IPS DF 6.9 (cell line): ENCODE data around the gene ATG10.
A peak's percentile ranks its signal among the peaks of the same experiment; 100 is the strongest.
"Not testable (repeated sequence)": the region's sequence is repeated elsewhere in the genome, so short reads cannot be mapped to it uniquely, and the experiment has no call there.

Experiments
- DNase-seq: peaks from one replicate; pipeline ENCODE4 v3.0.0-alpha.2; 2013; ENCODE audit warnings: low read depth, low spot score
- H3K27ac ChIP-seq: one replicate; pipeline ENCODE4 v1.5.1; 2013; ENCODE audit warnings: low read length, control low read depth
- H3K27me3 ChIP-seq: 2 replicates; pipeline ENCODE4 v1.6.1; 2013; ENCODE audit warnings: mild to moderate bottlenecking, low read length; ENCODE audit not compliant: control insufficient read depth, insufficient read depth
- H3K36me3 ChIP-seq: 2 replicates; pipeline ENCODE4 v1.6.1; 2013; ENCODE audit warnings: low read length; ENCODE audit not compliant: control insufficient read depth, insufficient read depth
- H3K4me1 ChIP-seq: 2 replicates; pipeline ENCODE4 v1.6.1; 2013; ENCODE audit warnings: low read length; ENCODE audit not compliant: control insufficient read depth, insufficient read depth
- H3K4me3 ChIP-seq: 2 replicates; pipeline ENCODE4 v1.5.1; 2013; ENCODE audit warnings: mild to moderate bottlenecking, low read length
- H3K9me3 ChIP-seq: 2 replicates; pipeline ENCODE4 v1.6.1; 2013; ENCODE audit warnings: low read length, inconsistent platforms; ENCODE audit not compliant: control insufficient read depth, insufficient read depth
- WGBS: extraction: QIAGEN DNeasy Blood & Tissue Kit; methylation state at CpG from one replicate; pipeline ENCODE4 v1.1.7; 2013; ENCODE audit warnings: mixed read lengths, missing lambda C conversion rate; ENCODE audit not compliant: insufficient read length, insufficient coverage; 5-methylcytosine and 5-hydroxymethylcytosine counted together

The ATG10 gene

DNA sequence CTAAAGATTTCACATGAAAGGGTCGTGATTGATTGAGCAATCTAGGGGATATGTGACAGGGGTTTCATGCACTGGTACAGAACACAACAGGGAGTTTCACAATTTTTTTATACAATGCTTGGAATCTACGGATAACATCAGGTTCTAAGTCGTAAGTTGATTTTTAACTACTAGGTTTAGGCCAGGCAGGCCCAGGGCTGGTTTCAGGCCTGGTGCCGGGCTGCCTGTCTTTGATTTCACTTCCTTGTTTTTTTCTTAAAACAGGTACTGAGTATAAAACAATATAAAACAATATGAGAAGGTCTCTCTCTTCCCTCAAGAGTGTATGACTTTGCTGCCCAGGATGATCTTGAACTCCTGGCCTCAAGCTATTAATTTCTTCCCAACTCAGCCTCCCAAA, 301.6 kb downstream of the ATG10 start:
- H3K36me3 ChIP-seq: peaks cover 23% of the 10 kb centered on the region; the same call in 1 of the 2 replicates
- not testable (repeated sequence) for H3K27ac ChIP-seq

GRCh38 chr5:82274343-82275211, 302.8 kb downstream of the ATG10 start:
- Histone ChIP-seq H3K4me3 (no peak overlapping the region), H3K9me3 (no peaks in the 10 kb centered on the region), H3K27ac (peak overlapping the region; percentile 24), H3K36me3 (peaks cover 23% of the 10 kb centered on the region; the same call in 1 of the 2 replicates), H3K4me1 (no peaks in the 10 kb centered on the region; the same call in 1 of the 2 replicates), H3K27me3 (no peaks in the 10 kb centered on the region)
- no peak for DNase-seq
- no CpG with 5 or more reads among the region's 31 CpGs for WGBS

More for the DNA sequence above, 301.6 kb downstream of the ATG10 start:
- H3K4me1 ChIP-seq, H3K4me3 ChIP-seq, H3K27me3 ChIP-seq, H3K9me3 ChIP-seq, DNase-seq: not testable (repeated sequence)
- WGBS: no CpG with 5 or more reads among the region's 4 CpGs

GRCh38 chr5:82275216-82275664, 303.4 kb downstream of the ATG10 start:
- Histone ChIP-seq H3K27me3 (no peaks in the 10 kb centered on the region), H3K4me3 (no peak overlapping the region), H3K9me3 (no peaks in the 10 kb centered on the region), H3K4me1 (no peaks in the 10 kb centered on the region; the same call in 1 of the 2 replicates), H3K36me3 (peaks cover 23% of the 10 kb centered on the region; the same call in 1 of the 2 replicates), H3K27ac (no peak overlapping the region)
- DNase-seq: no peak
- no CpG with 5 or more reads among the region's 1 CpG for WGBS

DNA sequence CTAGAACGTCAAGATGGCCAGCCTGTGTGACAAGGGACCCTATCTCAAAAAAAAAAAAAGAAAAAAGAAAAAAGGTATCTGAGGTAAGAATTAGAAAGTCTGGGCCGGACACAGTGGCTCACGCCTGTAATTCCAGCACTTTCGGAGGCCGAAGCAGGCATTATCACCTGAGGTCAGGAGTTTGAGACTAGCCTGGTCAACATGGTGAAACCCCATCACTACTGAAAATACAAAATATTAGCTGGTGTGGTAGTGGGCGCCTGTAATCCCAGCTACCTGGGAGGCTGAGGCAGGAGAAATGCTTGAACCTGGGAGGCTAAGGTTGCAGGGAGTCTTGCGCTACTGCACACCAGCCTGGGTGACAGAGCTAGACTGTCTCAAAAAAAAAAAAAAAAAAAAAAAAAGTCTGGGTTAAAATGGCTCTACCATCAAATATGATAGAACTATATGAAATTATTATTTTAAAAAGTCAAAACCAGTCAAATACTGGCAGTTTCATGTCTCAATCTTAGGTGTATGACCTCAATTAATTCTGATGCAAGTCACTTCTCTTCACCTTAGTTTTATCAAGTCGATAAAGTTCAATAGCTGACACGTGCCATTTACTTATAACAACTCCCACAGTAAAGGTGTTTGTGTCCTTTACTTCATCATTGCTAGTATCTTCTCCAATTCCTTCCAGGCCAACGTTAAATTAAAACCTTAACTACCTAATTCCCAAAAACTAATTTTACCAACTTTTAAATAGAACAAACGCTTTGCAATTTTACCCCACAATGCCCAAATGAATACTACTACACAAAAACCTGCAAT, 305.2 kb downstream of the ATG10 start:
- no peak for DNase-seq
- peaks cover 23% of the 10 kb centered on the region; the same call in 1 of the 2 replicates for H3K36me3 ChIP-seq
- H3K27ac ChIP-seq: no peak overlapping the region
- H3K4me3 ChIP-seq: peak overlapping the region; percentile 86; the same call in 1 of the 2 replicates
- no peaks in the 10 kb centered on the region; the same call in 1 of the 2 replicates for H3K4me1 ChIP-seq
- no peaks in the 10 kb centered on the region for H3K27me3 ChIP-seq
- 100% methylated on average over 2 of the region's 11 CpGs for WGBS
- H3K9me3 ChIP-seq: no peaks in the 10 kb centered on the region

- H3K4me3 ChIP-seq: peak overlapping the region; percentile 86
- DNase-seq: no peak
- peaks cover 23% of the 10 kb centered on the region; the same call in 1 of the 2 replicates for H3K36me3 ChIP-seq
- H3K27ac ChIP-seq: no peak overlapping the region
- WGBS: no CpG with 5 or more reads among the region's 15 CpGs
- H3K9me3 ChIP-seq: no peaks in the 10 kb centered on the region
- no peaks in the 10 kb centered on the region; the same call in 1 of the 2 replicates for H3K4me1 ChIP-seq
- H3K27me3 ChIP-seq: no peaks in the 10 kb centered on the region
Observed at GRCh38 chr5:82277613-82277986, 305.8 kb downstream of the ATG10 start.

- Histone ChIP-seq H3K36me3 (peaks cover 23% of the 10 kb centered on the region; the same call in 1 of the 2 replicates), H3K27me3 (no peaks in the 10 kb centered on the region), H3K4me3 (peak within 1 kb of the TSS; percentile 86), H3K4me1 (no peaks in the 10 kb centered on the region; the same call in 1 of the 2 replicates), H3K9me3 (no peaks in the 10 kb centered on the region), H3K27ac (no peak within 1 kb of the TSS)
- WGBS: no CpG with 5 or more reads among the region's 60 CpGs
- peak; percentile 73 for DNase-seq
Observed at GRCh38 chr5:82277987-82278710, 306.3 kb downstream of the ATG10 start, which contains the start of gene RPS23. Gene RPS23, minus strand, starts transcription at chr5:82278354. Its CDS starts 31 bp downstream, at chr5:82278323.

- DNase-seq: no peak
- Histone ChIP-seq H3K36me3 (peaks cover 23% of the 10 kb centered on the region; the same call in 1 of the 2 replicates), H3K27ac (no peak overlapping the region), H3K27me3 (no peaks in the 10 kb centered on the region), H3K4me1 (no peaks in the 10 kb centered on the region; the same call in 1 of the 2 replicates), H3K9me3 (no peaks in the 10 kb centered on the region), H3K4me3 (peak overlapping the region; percentile 86; the same call in 1 of the 2 replicates)
- no CpG with 5 or more reads among the region's 19 CpGs for WGBS
Observed at GRCh38 chr5:82278711-82279370, 307.0 kb downstream of the ATG10 start.

DNA sequence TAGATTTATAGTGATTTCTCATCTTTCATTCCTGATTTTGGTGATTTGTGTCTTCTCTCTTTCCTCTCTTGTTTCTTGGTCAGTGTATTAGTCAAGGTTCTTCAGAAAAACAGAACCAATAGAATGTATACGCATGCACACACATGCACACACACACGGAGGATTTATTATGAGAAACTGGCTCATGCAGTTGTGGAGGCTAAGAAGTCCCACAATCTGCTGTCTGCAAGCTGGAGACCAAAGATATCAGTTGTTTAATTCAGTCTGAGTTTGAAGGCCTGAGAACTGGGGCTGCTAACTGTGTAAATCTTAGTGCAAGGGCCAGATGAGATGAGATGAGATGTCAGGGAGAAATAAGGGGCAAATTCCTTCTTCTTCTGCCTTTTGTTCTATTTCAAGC, 312.1 kb downstream of the ATG10 start:
- no peak overlapping the region for H3K4me3 ChIP-seq
- no peaks in the 10 kb centered on the region for H3K27me3 ChIP-seq
- WGBS: no CpG with 5 or more reads among the region's 2 CpGs
- H3K4me1 ChIP-seq: no peaks in the 10 kb centered on the region
- H3K27ac ChIP-seq: no peak overlapping the region
- H3K9me3 ChIP-seq: no peaks in the 10 kb centered on the region
- DNase-seq: no peak
- H3K36me3 ChIP-seq: no peaks in the 10 kb centered on the region

GRCh38 chr5:82285206-82285605, 313.4 kb downstream of the ATG10 start:
- H3K27me3 ChIP-seq: no peaks in the 10 kb centered on the region
- no peak overlapping the region for H3K27ac ChIP-seq
- no peak for DNase-seq
- H3K4me1 ChIP-seq: no peaks in the 10 kb centered on the region
- WGBS: no CpG with 5 or more reads among the region's 6 CpGs
- H3K9me3 ChIP-seq: no peaks in the 10 kb centered on the region
- no peaks in the 10 kb centered on the region for H3K36me3 ChIP-seq
- no peak overlapping the region for H3K4me3 ChIP-seq
